ENCODE measurements around the gene TMEM120B.
A peak's percentile ranks its signal among the peaks of the same experiment; 100 is the strongest.
"Not testable (repeated sequence)": the region's sequence is repeated elsewhere in the genome, so short reads cannot be mapped to it uniquely, and the experiment has no call there.

The TMEM120B gene

DNA sequence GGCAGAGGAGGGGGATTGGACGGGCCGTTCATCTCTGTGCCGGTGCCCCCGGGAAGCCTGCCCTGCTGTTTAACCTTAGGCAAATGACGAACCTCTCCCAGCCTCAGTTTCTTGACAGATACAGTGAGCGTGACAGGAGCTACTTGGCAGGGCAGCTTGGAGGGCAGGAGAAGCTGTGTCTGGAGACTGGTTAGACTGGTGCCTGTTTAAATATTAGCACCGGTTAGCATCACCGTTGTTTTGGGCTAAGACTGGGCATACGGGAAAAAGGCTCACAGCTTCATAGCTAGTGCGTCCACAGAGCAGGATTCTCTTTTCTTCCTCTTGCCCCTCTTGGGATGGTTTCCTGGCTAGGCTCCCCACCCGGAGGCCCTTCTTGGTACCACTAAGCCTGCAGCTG is 42.3 kb downstream of the TMEM120B start:
- no peak overlapping the region for H3K27ac ChIP-seq
- DNase-seq (ENCODE audit: low spot score), result no peak
- TF ChIP-seq, protein P1, sequence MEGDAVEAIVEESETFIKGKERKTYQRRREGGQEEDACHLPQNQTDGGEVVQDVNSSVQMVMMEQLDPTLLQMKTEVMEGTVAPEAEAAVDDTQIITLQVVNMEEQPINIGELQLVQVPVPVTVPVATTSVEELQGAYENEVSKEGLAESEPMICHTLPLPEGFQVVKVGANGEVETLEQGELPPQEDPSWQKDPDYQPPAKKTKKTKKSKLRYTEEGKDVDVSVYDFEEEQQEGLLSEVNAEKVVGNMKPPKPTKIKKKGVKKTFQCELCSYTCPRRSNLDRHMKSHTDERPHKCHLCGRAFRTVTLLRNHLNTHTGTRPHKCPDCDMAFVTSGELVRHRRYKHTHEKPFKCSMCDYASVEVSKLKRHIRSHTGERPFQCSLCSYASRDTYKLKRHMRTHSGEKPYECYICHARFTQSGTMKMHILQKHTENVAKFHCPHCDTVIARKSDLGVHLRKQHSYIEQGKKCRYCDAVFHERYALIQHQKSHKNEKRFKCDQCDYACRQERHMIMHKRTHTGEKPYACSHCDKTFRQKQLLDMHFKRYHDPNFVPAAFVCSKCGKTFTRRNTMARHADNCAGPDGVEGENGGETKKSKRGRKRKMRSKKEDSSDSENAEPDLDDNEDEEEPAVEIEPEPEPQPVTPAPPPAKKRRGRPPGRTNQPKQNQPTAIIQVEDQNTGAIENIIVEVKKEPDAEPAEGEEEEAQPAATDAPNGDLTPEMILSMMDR (conservative IDR thresholded peaks at IDR 0.05; ENCODE audit: low read depth), result no peak
- ChIA-PET CTCF (interaction anchor here (0.5 kb wide), 1 partner anchor 13 kb away, joined by 3 read pairs; no protein-coding TSS in a partner anchor), POLR2A (ENCODE audit: low non-redundant PET) (no interaction called here)

- TF ChIP-seq, protein P1 (conservative IDR thresholded peaks at IDR 0.05; ENCODE audit: low read depth), result no peak
- CTCF ChIA-PET, result no interaction called here
- no peak for DNase-seq (ENCODE audit: low spot score)
- no peak overlapping the region for H3K27ac ChIP-seq
- POLR2A ChIA-PET (ENCODE audit: low non-redundant PET), result no interaction called here
Measured at GRCh38 chr12:121755591-121755990, 43.0 kb downstream of the TMEM120B start.

DNA sequence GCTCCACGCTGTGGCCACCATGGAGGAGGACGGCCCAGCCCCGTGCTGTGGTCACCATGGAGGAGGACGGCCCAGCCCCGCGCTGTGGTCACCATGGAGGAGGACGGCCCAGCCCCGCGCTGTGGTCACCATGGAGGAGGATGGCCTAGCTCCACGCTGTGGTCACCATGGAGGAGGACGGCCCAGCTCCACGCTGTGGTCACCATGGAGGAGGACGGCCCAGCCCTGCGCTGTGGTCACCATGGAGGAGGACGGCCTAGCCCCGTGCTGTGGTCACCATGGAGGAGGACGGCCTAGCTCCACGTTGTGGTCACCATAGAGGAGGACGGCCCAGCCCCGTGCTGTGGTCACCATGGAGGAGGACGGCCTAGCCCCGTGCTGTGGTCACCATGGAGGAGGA is 46.0 kb downstream of the TMEM120B start:
- POLR2A ChIA-PET (ENCODE audit: low non-redundant PET); H3K27ac ChIP-seq; DNase-seq (ENCODE audit: low spot score): not testable (repeated sequence)
- CTCF ChIA-PET, result interaction anchor here (0.6 kb wide), 1 partner anchor 39 kb away, joined by 5 read pairs; no protein-coding TSS in a partner anchor

DNA sequence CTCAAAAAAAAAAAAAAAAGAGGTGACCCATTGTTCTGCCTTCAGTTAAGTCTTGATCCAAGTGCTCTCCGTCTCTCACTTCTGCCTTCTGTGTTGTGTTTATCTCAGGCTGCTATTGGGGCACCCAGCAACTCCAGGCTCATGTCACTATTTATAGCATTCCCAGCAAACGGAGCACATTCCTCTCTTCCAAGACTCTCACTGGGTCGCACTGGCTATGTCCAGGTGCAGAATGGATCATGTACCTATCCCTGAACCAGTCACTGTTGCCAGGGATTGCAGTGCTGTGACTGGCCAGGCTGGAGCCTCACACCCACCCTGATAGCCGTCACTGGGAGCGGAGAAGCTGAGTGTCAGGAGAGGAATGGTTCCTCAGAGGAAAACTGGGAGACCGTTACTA is 49.7 kb downstream of the TMEM120B start:
- no peak for DNase-seq (ENCODE audit: low spot score)
- CTCF ChIA-PET, result no interaction called here
- H3K27ac ChIP-seq, result peak overlapping the region; percentile 26
- POLR2A ChIA-PET (ENCODE audit: low non-redundant PET), result no interaction called here
- TF ChIP-seq, protein P1 (conservative IDR thresholded peaks at IDR 0.05; ENCODE audit: low read depth), result no peak

DNA sequence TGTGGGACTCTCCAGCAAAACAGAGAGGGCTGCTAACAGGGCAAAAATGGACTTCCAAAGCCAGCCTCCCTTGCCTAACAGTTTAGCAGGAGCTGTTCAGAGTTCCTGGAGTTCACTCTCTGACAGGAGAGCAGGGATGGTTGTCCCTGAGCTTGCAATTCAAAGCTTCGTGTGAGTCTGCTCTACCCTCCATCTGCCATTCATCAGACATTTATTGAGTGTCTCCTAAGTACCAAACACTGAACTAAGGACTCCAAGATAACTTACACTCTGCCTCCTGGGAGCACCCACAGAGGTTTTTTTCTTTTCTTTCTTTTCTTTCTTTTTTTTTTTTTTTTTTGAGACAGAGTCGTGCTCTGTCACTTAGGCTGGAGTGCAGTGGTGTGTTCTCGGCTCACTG is 52.3 kb downstream of the TMEM120B start:
- POLR2A ChIA-PET (ENCODE audit: low non-redundant PET), result no interaction called here
- peak overlapping the region; percentile 66 for H3K27ac ChIP-seq
- CTCF ChIA-PET, result interaction anchor here (0.9 to 2.5 kb wide), 2 partner anchors 29 to 52 kb away, joined by 3 to 7 read pairs; partner anchors contain the start of genes RHOF and TMEM120B
- TF ChIP-seq, protein P1 (conservative IDR thresholded peaks at IDR 0.05; ENCODE audit: low read depth), result no peak
- no peak for DNase-seq (ENCODE audit: low spot score)

GRCh38 chr12:121765573-121765972 is 53.0 kb downstream of the TMEM120B start:
- TF ChIP-seq, protein P1 (conservative IDR thresholded peaks at IDR 0.05; ENCODE audit: low read depth), result no peak
- POLR2A ChIA-PET (ENCODE audit: low non-redundant PET), result no interaction called here
- DNase-seq (ENCODE audit: low spot score), result peak; percentile 67
- peak overlapping the region; percentile 66 for H3K27ac ChIP-seq
- CTCF ChIA-PET, result interaction anchor here (0.9 to 2.5 kb wide), 2 partner anchors 28 to 53 kb away, joined by 3 to 7 read pairs; partner anchors contain the start of genes RHOF and TMEM120B

- CTCF ChIA-PET, result no interaction called here
- peak overlapping the region; percentile 66 for H3K27ac ChIP-seq
- TF ChIP-seq, protein P1 (conservative IDR thresholded peaks at IDR 0.05; ENCODE audit: low read depth), result no peak
- DNase-seq (ENCODE audit: low spot score), result no peak
- POLR2A ChIA-PET (ENCODE audit: low non-redundant PET), result no interaction called here
Measured at GRCh38 chr12:121766290-121767039, 53.9 kb downstream of the TMEM120B start.
